AG04450 (cell line): ENCODE data around the gene WDR86. TPM values are rescaled to one million over a fixed set of nuclear protein-coding genes. Genes with fewer than 3 reads are reported as not detected.

Experiments
- CTCF ChIA-PET: fragments of 300-600, 350-600 bp; formaldehyde crosslinking; extraction: SDS; loops from one replicate; lab custom pipeline; 2022; ENCODE audit warnings: antibody characterized with exemption, inconsistent platforms; lab: Charles Lee
- POLR2A ChIA-PET: fragments of 350-600 bp; formaldehyde crosslinking; extraction: SDS; loops from one replicate; lab custom pipeline; 2021; ENCODE audit warnings: antibody characterized with exemption, inconsistent platforms; lab: Yijun Ruan, JAX
- DNase-seq: peaks from one replicate; pipeline ENCODE4 v3.0.0-alpha.2; 2011; ENCODE audit warnings: low read depth, low spot score
- H3K27ac ChIP-seq: one replicate; pipeline ENCODE4 v1.5.1; 2012; ENCODE audit warnings: low read depth, low read length, control low read depth
- H3K27me3 ChIP-seq: one replicate; pipeline ENCODE4 v1.6.0; 2012; ENCODE audit warnings: low read length; ENCODE audit not compliant: control insufficient read depth, insufficient read depth
- H3K4me3 ChIP-seq: 2 replicates; pipeline ENCODE4 v1.5.1; 2011; ENCODE audit warnings: mild to moderate bottlenecking, low read depth, low read length, control low read depth
- H3K9me3 ChIP-seq: 2 replicates; pipeline ENCODE4 v1.5.1; 2012; ENCODE audit warnings: low read length; ENCODE audit not compliant: control insufficient read depth, insufficient read depth
- CTCF ChIP-seq: IDR thresholded peaks from 2 replicates; pipeline ENCODE4 v1.5.1; 2011; ENCODE audit warnings: low read depth, low read length, control low read depth, inconsistent platforms
- polyA plus RNA-seq: library from polyadenylated mRNA; depleted of rRNA; stranded (reverse); fragments of >200 nt; gene quantifications from 2 replicates; pipeline ENCODE4 v1.2.3, GENCODE V29; 2011

WDR86 gene
- polyA plus RNA-seq, 1 experiment = 0.15 TPM

GRCh38 chr7:151437159-151437553 lies 27.3 kb upstream of the WDR86 start:
- TF ChIP-seq CTCF = no peak
- peaks cover 17% of the 10 kb centered on the region for H3K27me3 ChIP-seq
- ChIA-PET POLR2A (no interaction called here), CTCF (interaction anchor here (1.4 to 5.5 kb wide), 2 partner anchors 12 to 69 kb away, joined by 4 to 34 read pairs; no protein-coding TSS in a partner anchor)
- peaks cover 7% of the 10 kb centered on the region; the same call in 1 of the 2 replicates for H3K9me3 ChIP-seq
- no peak for DNase-seq
- no peak overlapping the region for H3K4me3 ChIP-seq
- H3K27ac ChIP-seq = no peak overlapping the region

- Histone ChIP-seq H3K9me3 (peaks cover 7% of the 10 kb centered on the region; the same call in 1 of the 2 replicates), H3K27me3 (peaks cover 17% of the 10 kb centered on the region), H3K27ac (no peak overlapping the region), H3K4me3 (no peak overlapping the region)
- ChIA-PET CTCF (interaction anchor here (1.4 to 5.5 kb wide), 2 partner anchors 13 to 68 kb away, joined by 4 to 34 read pairs; no protein-coding TSS in a partner anchor), POLR2A (no interaction called here)
- no peak for DNase-seq
- TF ChIP-seq CTCF = no peak
Measured at GRCh38 chr7:151436446-151437158, 26.8 kb upstream of the WDR86 start.

GRCh38 chr7:151435971-151436370 lies 26.1 kb upstream of the WDR86 start:
- Histone ChIP-seq H3K9me3 (peaks cover 7% of the 10 kb centered on the region; the same call in 1 of the 2 replicates), H3K27me3 (peaks cover 17% of the 10 kb centered on the region), H3K27ac (no peak overlapping the region), H3K4me3 (no peak overlapping the region)
- TF ChIP-seq CTCF = no peak
- no peak for DNase-seq
- CTCF ChIA-PET = interaction anchor here (1.4 to 5.5 kb wide), 2 partner anchors 13 to 67 kb away, joined by 4 to 34 read pairs; no protein-coding TSS in a partner anchor
- POLR2A ChIA-PET = no interaction called here

GRCh38 chr7:151435103-151435916 lies 25.5 kb upstream of the WDR86 start:
- H3K27me3 ChIP-seq = peaks cover 17% of the 10 kb centered on the region
- ChIA-PET POLR2A (no interaction called here), CTCF (interaction anchor here (5.5 kb wide), 1 partner anchor 14 kb away, joined by 34 read pairs; no protein-coding TSS in a partner anchor)
- no peak for TF ChIP-seq CTCF
- no peak for DNase-seq
- no peak overlapping the region for H3K4me3 ChIP-seq
- no peak overlapping the region for H3K27ac ChIP-seq
- H3K9me3 ChIP-seq = peaks cover 7% of the 10 kb centered on the region; the same call in 1 of the 2 replicates

- CTCF ChIA-PET = no interaction called here
- POLR2A ChIA-PET = no interaction called here
- Histone ChIP-seq H3K27me3 (peaks cover 11% of the 10 kb centered on the region), H3K4me3 (no peak overlapping the region), H3K9me3 (peaks cover 7% of the 10 kb centered on the region; the same call in 1 of the 2 replicates), H3K27ac (no peak overlapping the region)
- DNase-seq = no peak
- TF ChIP-seq CTCF = no peak
Measured at GRCh38 chr7:151434549-151434948, 24.7 kb upstream of the WDR86 start.
